GM19035 (cell line): ENCODE results near the gene LRCH3.

Experiments
- ATAC-seq: cut with Tn5 transposase; IDR thresholded peaks from one replicate; pipeline ENCODE4 v1.9.1; 2021; ENCODE audit not compliant: unreplicated experiment

LRCH3 gene

GRCh38 chr3:197791113-197791891, at the start of gene LRCH3:
Gene LRCH3 (plus strand): TSS chr3:197791254. CDS start chr3:197791279, 25 bp downstream.
- ATAC-seq, result peak; percentile 83

GRCh38 chr3:197742787-197743186, 48.3 kb upstream of the LRCH3 start:
- ATAC-seq, result no peak

- ATAC-seq, result no peak
These were observed 44.8 kb upstream of the LRCH3 start for GRCh38 chr3:197746209-197746608.

GRCh38 chr3:197746801-197747237, 44.2 kb upstream of the LRCH3 start:
- no peak for ATAC-seq

- no peak for ATAC-seq
These were observed 42.3 kb upstream of the LRCH3 start for GRCh38 chr3:197748597-197749314.

- ATAC-seq, result peak; percentile 31
These were observed 41.8 kb upstream of the LRCH3 start for GRCh38 chr3:197749315-197749600.

- ATAC-seq, result peak; percentile 64
These were observed 41.3 kb upstream of the LRCH3 start, which contains the start of gene FYTTD1 for GRCh38 chr3:197749601-197750395. Gene FYTTD1 (plus strand): TSS chr3:197749883. CDS start chr3:197749972, 89 bp downstream.

GRCh38 chr3:197750396-197750831, 40.6 kb upstream of the LRCH3 start:
- peak; percentile 40 for ATAC-seq

- ATAC-seq, result no peak
These were observed 40.0 kb upstream of the LRCH3 start for GRCh38 chr3:197750858-197751737.

- ATAC-seq, result no peak
These were observed 38.9 kb upstream of the LRCH3 start for GRCh38 chr3:197752107-197752506.

- ATAC-seq, result no peak
These were observed 37.8 kb upstream of the LRCH3 start for GRCh38 chr3:197753263-197753662.

- ATAC-seq, result no peak
These were observed 34.4 kb upstream of the LRCH3 start for GRCh38 chr3:197756704-197757103.

- ATAC-seq, result no peak
These were observed 32.5 kb upstream of the LRCH3 start for GRCh38 chr3:197758512-197758911.

- no peak for ATAC-seq
These were observed 29.3 kb upstream of the LRCH3 start for GRCh38 chr3:197761784-197762183.

- ATAC-seq, result no peak
These were observed 15.7 kb upstream of the LRCH3 start for GRCh38 chr3:197775317-197775716.

- ATAC-seq, result peak; percentile 59
These were observed 8.8 kb upstream of the LRCH3 start for GRCh38 chr3:197782230-197782629.

GRCh38 chr3:197784019-197784585, 7.0 kb upstream of the LRCH3 start:
- no peak for ATAC-seq

- no peak for ATAC-seq
These were observed 3.6 kb upstream of the LRCH3 start for GRCh38 chr3:197787412-197787811.

- no peak for ATAC-seq
These were observed 1.7 kb upstream of the LRCH3 start for GRCh38 chr3:197789309-197789708.

GRCh38 chr3:197790033-197790432, 1.0 kb upstream of the LRCH3 start:
- no peak for ATAC-seq
